Natural killer cell treated with Interleukin-12 subunit alpha and Interleukin-12 subunit beta and Interleukin-15 and Interleukin-18, amount 100 ng/mL, for 72 hours (primary cell): Measurements from ENCODE around the gene PAEP. TPM values are rescaled to one million over a fixed set of nuclear protein-coding genes. Genes with fewer than 3 reads are reported as not detected.

Experiments used
- total RNA-seq, 2 donors: library from RNA; stranded (reverse); gene quantifications; one replicate each; pipeline ENCODE4 v1.2.3, GENCODE V29; 2022

Gene PAEP
- total RNA-seq, 2 donors from 2014 or later = not detected

Other genes starting within 250 kb of the PAEP start
- 1 to 10 TPM; 3.7 to 7.7 TPM for gene PPP1R26, start 82.0 kb upstream of the PAEP start, total RNA-seq
- 10 to 100 TPM; 38.2 to 78.3 TPM for gene MRPS2, start 61.1 kb upstream of the PAEP start, total RNA-seq
- gene LCN1, start 40.3 kb upstream of the PAEP start, total RNA-seq = not detected
- not detected for gene OBP2A, start 15.6 kb upstream of the PAEP start, total RNA-seq
- gene GLT6D1, start 77.8 kb downstream of the PAEP start, total RNA-seq = not detected
- not detected for gene LCN9, start 101.6 kb downstream of the PAEP start, total RNA-seq
- gene SOHLH1, start 137.7 kb downstream of the PAEP start, total RNA-seq = not detected
- gene KCNT1, start 140.4 kb downstream of the PAEP start, total RNA-seq = not detected